HL-60 (cell line): ENCODE data around the gene PALLD.
"Not testable (repeated sequence)": the region's sequence is repeated elsewhere in the genome, so short reads cannot be mapped to it uniquely, and the experiment has no call there.

ENCODE experiments used
- DNase-seq, 2 experiments: peaks; one replicate each; pipeline ENCODE4 v3.0.0-alpha.2; 2010 to 2020; ENCODE audit warnings: low read depth in 1 of 2, low spot score in 1 of 2
- H3K27ac ChIP-seq: fragments of 250-450 bp; sonication (Bioruptor Pico); replicated peaks from 2 replicates; pipeline ENCODE4 v1.5.1; 2020; ENCODE audit warnings: mild to moderate bottlenecking, moderate library complexity
- H3K27me3 ChIP-seq: fragments of 250-450 bp; sonication (Bioruptor Pico); 2 replicates; pipeline ENCODE4 v1.5.1; 2021; ENCODE audit warnings: mild to moderate bottlenecking, moderate library complexity; ENCODE audit not compliant: insufficient read depth, poor library complexity, severe bottlenecking
- H3K4me3 ChIP-seq: replicated peaks from 2 replicates; pipeline ENCODE4 v1.5.1; 2011; ENCODE audit warnings: mild to moderate bottlenecking, control low read depth, low read length; ENCODE audit not compliant: insufficient read depth
- GABPA ChIP-seq: IDR thresholded peaks from 2 replicates; pipeline ENCODE4 v1.6.1; 2012; ENCODE audit warnings: low read depth
- POLR2AphosphoS5 ChIP-seq: IDR thresholded peaks from 2 replicates; pipeline ENCODE4 v1.6.1; 2012; ENCODE audit warnings: low read depth
- SPI1 ChIP-seq: IDR thresholded peaks from 2 replicates; pipeline ENCODE4 v1.6.1; 2012; ENCODE audit warnings: low read depth, mild to moderate bottlenecking, borderline replicate concordance
- TF ChIP-seq, protein P1 (sequence below): IDR thresholded peaks from one replicate; pipeline ENCODE4 v1.5.1; 2011; ENCODE audit warnings: low read length, control low read depth, inconsistent platforms; ENCODE audit not compliant: insufficient read depth
- TF ChIP-seq, protein P2 (sequence below): IDR thresholded peaks from 2 replicates; pipeline ENCODE4 v1.6.1; 2012; ENCODE audit warnings: low read depth; ENCODE audit not compliant: insufficient replicate concordance

PALLD gene

DNA sequence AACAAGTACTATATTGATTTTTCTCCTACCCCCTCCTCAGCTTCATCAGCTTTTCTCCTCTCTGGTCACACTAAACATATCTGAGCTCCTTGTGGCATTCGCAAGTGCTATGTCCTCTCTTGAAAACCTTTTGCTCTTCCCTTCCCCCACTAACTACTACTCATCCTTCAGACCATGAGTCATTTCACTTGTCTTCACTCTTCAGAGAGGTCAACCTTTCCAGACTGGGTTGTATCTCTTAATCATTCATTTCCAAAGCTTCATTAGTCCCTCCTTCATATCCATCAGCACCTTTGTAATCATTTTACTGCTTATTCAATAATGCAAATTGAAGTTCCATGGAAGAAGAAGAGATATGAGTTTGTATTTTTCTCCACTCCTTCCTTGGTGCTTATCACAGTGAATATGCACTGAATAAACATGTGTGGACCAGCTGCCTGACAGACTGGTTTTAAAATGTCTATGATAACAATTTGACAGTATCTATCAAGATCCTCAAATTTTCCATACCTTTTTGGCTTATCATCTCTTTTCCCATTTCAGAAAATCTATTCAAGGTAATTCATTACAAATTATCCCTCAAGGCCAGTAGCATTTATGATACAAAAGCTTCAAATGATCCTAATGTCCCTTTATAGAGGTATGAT, 45.0 kb upstream of the PALLD start:
- Histone ChIP-seq H3K27me3 (no peaks in the 10 kb centered on the region), H3K27ac (no peak overlapping the region)
- peak in 1 of 2 experiments; percentile 42 for DNase-seq

DNA sequence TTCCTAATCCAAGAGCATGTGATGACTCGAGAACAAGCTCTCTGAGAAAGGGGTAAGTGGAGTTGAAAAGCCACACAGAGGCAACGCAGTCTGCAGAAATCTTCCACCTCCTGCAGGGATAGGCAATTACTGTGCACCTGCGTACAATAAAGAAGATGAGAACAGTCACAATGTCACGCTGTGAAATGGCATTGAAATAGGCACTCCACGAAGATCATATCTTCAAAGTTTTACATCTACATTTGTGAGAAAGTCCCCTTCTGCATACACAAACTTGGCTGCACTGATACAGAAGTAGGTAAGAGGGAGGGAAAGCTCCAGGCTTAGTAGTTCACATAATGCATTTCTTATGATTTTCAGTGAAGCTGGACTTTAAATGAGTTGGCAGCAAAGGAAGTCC, 43.7 kb upstream of the PALLD start:
- TF ChIP-seq, protein P1, sequence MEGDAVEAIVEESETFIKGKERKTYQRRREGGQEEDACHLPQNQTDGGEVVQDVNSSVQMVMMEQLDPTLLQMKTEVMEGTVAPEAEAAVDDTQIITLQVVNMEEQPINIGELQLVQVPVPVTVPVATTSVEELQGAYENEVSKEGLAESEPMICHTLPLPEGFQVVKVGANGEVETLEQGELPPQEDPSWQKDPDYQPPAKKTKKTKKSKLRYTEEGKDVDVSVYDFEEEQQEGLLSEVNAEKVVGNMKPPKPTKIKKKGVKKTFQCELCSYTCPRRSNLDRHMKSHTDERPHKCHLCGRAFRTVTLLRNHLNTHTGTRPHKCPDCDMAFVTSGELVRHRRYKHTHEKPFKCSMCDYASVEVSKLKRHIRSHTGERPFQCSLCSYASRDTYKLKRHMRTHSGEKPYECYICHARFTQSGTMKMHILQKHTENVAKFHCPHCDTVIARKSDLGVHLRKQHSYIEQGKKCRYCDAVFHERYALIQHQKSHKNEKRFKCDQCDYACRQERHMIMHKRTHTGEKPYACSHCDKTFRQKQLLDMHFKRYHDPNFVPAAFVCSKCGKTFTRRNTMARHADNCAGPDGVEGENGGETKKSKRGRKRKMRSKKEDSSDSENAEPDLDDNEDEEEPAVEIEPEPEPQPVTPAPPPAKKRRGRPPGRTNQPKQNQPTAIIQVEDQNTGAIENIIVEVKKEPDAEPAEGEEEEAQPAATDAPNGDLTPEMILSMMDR = no peak
- no peak for DNase-seq
- no peak overlapping the region for H3K4me3 ChIP-seq
- no peaks in the 10 kb centered on the region for H3K27me3 ChIP-seq
- H3K27ac ChIP-seq = no peak overlapping the region

More for the DNA sequence above, 45.0 kb upstream of the PALLD start:
- TF ChIP-seq POLR2AphosphoS5 (no peak), SPI1 (no peak), GABPA (no peak)
- TF ChIP-seq, protein P1 = no peak
- TF ChIP-seq, protein P2, sequence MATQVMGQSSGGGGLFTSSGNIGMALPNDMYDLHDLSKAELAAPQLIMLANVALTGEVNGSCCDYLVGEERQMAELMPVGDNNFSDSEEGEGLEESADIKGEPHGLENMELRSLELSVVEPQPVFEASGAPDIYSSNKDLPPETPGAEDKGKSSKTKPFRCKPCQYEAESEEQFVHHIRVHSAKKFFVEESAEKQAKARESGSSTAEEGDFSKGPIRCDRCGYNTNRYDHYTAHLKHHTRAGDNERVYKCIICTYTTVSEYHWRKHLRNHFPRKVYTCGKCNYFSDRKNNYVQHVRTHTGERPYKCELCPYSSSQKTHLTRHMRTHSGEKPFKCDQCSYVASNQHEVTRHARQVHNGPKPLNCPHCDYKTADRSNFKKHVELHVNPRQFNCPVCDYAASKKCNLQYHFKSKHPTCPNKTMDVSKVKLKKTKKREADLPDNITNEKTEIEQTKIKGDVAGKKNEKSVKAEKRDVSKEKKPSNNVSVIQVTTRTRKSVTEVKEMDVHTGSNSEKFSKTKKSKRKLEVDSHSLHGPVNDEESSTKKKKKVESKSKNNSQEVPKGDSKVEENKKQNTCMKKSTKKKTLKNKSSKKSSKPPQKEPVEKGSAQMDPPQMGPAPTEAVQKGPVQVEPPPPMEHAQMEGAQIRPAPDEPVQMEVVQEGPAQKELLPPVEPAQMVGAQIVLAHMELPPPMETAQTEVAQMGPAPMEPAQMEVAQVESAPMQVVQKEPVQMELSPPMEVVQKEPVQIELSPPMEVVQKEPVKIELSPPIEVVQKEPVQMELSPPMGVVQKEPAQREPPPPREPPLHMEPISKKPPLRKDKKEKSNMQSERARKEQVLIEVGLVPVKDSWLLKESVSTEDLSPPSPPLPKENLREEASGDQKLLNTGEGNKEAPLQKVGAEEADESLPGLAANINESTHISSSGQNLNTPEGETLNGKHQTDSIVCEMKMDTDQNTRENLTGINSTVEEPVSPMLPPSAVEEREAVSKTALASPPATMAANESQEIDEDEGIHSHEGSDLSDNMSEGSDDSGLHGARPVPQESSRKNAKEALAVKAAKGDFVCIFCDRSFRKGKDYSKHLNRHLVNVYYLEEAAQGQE = no peak
- no peak overlapping the region for H3K4me3 ChIP-seq

DNA sequence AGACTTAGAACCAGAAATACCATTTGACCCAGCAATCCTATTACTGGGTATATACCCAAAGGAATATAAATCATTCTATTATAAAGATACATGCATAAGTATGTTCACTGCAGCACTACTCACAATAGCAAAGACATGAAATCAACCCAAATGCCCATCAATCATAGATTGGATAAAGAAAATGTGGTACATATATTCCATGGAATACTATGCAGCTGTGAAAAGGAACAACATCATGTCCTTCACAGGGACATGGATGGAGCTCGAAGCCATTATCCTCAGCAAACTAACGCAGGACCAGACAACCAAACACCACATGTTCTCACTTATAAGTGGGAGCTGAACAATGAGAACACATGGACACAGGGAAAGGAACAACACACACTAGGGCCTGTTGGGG, 38.6 kb upstream of the PALLD start:
- DNase-seq, H3K27me3 ChIP-seq, H3K4me3 ChIP-seq, H3K27ac ChIP-seq: not testable (repeated sequence)

DNA sequence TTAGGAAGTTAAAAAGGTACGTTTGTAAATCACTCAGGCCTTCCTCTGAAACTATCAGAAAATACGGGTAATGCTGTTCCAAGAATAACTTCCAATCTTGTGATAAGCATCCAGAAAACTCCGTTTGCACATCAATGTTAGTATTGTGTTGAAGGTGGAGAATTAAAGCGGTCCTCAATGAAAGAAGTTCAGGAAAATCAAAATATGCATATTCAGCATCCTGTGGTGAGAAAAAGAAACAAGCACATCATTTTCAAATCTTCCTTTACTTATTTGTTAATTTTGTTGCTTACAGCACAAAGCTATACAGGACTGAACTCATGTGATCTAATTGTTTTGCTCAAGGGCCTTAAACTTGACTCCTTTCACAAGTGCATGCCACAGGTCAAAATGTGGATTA, 35.0 kb upstream of the PALLD start:
- TF ChIP-seq GABPA (no peak), POLR2AphosphoS5 (no peak), SPI1 (no peak)
- TF ChIP-seq, protein P2 = no peak
- TF ChIP-seq, protein P1 = no peak
- no peak overlapping the region for H3K27ac ChIP-seq
- no peak for DNase-seq

More for the DNA sequence above, 35.0 kb upstream of the PALLD start:
- H3K27me3 ChIP-seq = no peaks in the 10 kb centered on the region
- H3K4me3 ChIP-seq = no peak overlapping the region
